SK-N-SH (cell line): ENCODE results near the gene VWC2L. TPM values are rescaled to one million over a fixed set of nuclear protein-coding genes. Genes with fewer than 3 reads are reported as not detected.

Experiments
- CTCF ChIA-PET: fragments of 300-600, 350-600 bp; formaldehyde crosslinking; extraction: SDS; loops from one replicate; lab custom pipeline; 2021; lab: Yijun Ruan, JAX
- POLR2A ChIA-PET: fragments of 350-600 bp; sonication (Branson Sonifier 250); formaldehyde crosslinking; extraction: SDS; loops from one replicate; lab custom pipeline; 2020; ENCODE audit warnings: antibody characterized with exemption, inconsistent platforms; lab: Yijun Ruan, JAX
- DNase-seq: peaks from one replicate; pipeline ENCODE4 v3.0.0; 2012
- H2AFZ ChIP-seq: fragments of 200-600 bp; sonication (generic); 2 replicates; pipeline ENCODE4 v1.8.1; 2016; ENCODE audit warnings: antibody characterized with exemption, mild to moderate bottlenecking, low read depth
- H3F3A ChIP-seq: fragments of 200-600 bp; sonication (generic); replicated peaks from 2 replicates; pipeline ENCODE3; 2016; ENCODE audit warnings: antibody characterized with exemption, mild to moderate bottlenecking; ENCODE audit not compliant: insufficient read depth
- H3K27ac ChIP-seq, 2 experiments: fragments of 200-500 bp in 1 of 2; fragments of 200-600 bp in 1 of 2; sonication (Bioruptor generic) in 1 of 2; sonication (generic), shearing (Covaris generic) in 1 of 2; 2 replicates each; pipeline versions ENCODE4 v1.5.1 to v1.6.1; 2014 to 2016; ENCODE audit warnings: low read depth in 2 of 2, inconsistent platforms in 1 of 2, low read length in 1 of 2, mild to moderate bottlenecking in 1 of 2, mixed read lengths in 1 of 2
- H3K27me3 ChIP-seq: fragments of 200-600 bp; sonication (generic), shearing (Covaris generic); 2 replicates; pipeline ENCODE4 v1.6.1; 2016; ENCODE audit warnings: mixed run types; ENCODE audit not compliant: insufficient read depth
- H3K36me3 ChIP-seq, 2 experiments: fragments of 200-500 bp in 1 of 2; fragments of 200-600 bp in 1 of 2; sonication (Bioruptor generic) in 1 of 2; sonication (generic) in 1 of 2; replicated peaks in 1 of 2; 2 replicates each; pipeline versions ENCODE3 to v1.5.1; 2014 to 2016; ENCODE audit warnings: low read length in 1 of 2, mild to moderate bottlenecking in 1 of 2; ENCODE audit not compliant: insufficient read depth in 2 of 2, control insufficient read depth in 1 of 2
- H3K4me1 ChIP-seq, 2 experiments: fragments of 200-500 bp in 1 of 2; fragments of 200-600 bp in 1 of 2; sonication (Bioruptor generic) in 1 of 2; sonication (generic), shearing (Covaris generic) in 1 of 2; 2 replicates each; pipeline versions ENCODE4 v1.5.1 to v1.6.1; 2014 to 2016; ENCODE audit warnings: low read depth in 1 of 2, low read length in 1 of 2, mixed run types in 1 of 2; ENCODE audit not compliant: insufficient read depth in 2 of 2, control insufficient read depth in 1 of 2
- H3K4me2 ChIP-seq: fragments of 200-600 bp; sonication (generic), shearing (Covaris generic); 2 replicates; pipeline ENCODE4 v1.6.1; 2017; ENCODE audit warnings: mixed run types
- H3K4me3 ChIP-seq, 2 experiments: fragments of 200-500 bp in 1 of 2; fragments of 200-600 bp in 1 of 2; sonication (Bioruptor generic) in 1 of 2; sonication (generic), shearing (Covaris generic) in 1 of 2; 2 replicates each; pipeline versions ENCODE4 v1.5.1 to v1.8.1; 2014 to 2016; ENCODE audit warnings: low read depth in 2 of 2, inconsistent platforms in 1 of 2, low read length in 1 of 2, mild to moderate bottlenecking in 1 of 2, mixed read lengths in 1 of 2, moderate library complexity in 1 of 2
- H3K79me2 ChIP-seq: fragments of 200-600 bp; sonication (generic); 2 replicates; pipeline ENCODE4 v1.8.1; 2017; ENCODE audit warnings: mild to moderate bottlenecking; ENCODE audit not compliant: insufficient read depth
- H3K9ac ChIP-seq: fragments of 200-600 bp; sonication (generic); 2 replicates; pipeline ENCODE4 v1.6.1; 2017; ENCODE audit warnings: mixed run types
- H3K9me2 ChIP-seq: fragments of 200-600 bp; sonication (generic); 2 replicates; pipeline ENCODE4 v1.6.1; 2017; ENCODE audit warnings: mixed run types
- H3K9me3 ChIP-seq: fragments of 200-600 bp; sonication (generic); 2 replicates; pipeline ENCODE4 v1.6.1; 2017; ENCODE audit warnings: mixed run types, mild to moderate bottlenecking, moderate library complexity
- H4K20me1 ChIP-seq: fragments of 200-600 bp; sonication (generic); 2 replicates; pipeline ENCODE4 v1.6.1; 2017; ENCODE audit warnings: mild to moderate bottlenecking, mixed run types; ENCODE audit not compliant: insufficient read depth
- ELF1 ChIP-seq: IDR thresholded peaks from 2 replicates; pipeline ENCODE4 v1.4.0; 2012
- EP300 ChIP-seq, 2 experiments: IDR thresholded peaks; 2 replicates each; pipeline versions ENCODE4 v1.4.0 to v1.6.1; 2012; ENCODE audit warnings: borderline replicate concordance in 1 of 2, low read depth in 1 of 2, low read length in 1 of 2
- FOSL2 ChIP-seq: IDR thresholded peaks from 2 replicates; pipeline ENCODE4 v1.4.0; 2012; ENCODE audit warnings: low read depth, mild to moderate bottlenecking, moderate library complexity, borderline replicate concordance
- FOXJ3 ChIP-seq: sonication (generic); formaldehyde crosslinking; IDR thresholded peaks from 2 replicates; pipeline ENCODE4 v1.5.1; 2020; ENCODE audit warnings: mild to moderate bottlenecking, missing genetic modification reagents
- GABPA ChIP-seq: IDR thresholded peaks from 2 replicates; pipeline ENCODE4 v1.4.0; 2012; ENCODE audit warnings: low read depth, mild to moderate bottlenecking
- GATA2 ChIP-seq: sonication (generic); formaldehyde crosslinking; IDR thresholded peaks from 2 replicates; pipeline ENCODE4 v1.5.0; 2020; ENCODE audit warnings: mild to moderate bottlenecking, missing genetic modification reagents
- JUND ChIP-seq: IDR thresholded peaks from 2 replicates; pipeline ENCODE4 v1.4.0; 2012
- MAX ChIP-seq: IDR thresholded peaks from 2 replicates; pipeline ENCODE4 v1.4.0; 2012; ENCODE audit warnings: low read depth
- MEF2A ChIP-seq: IDR thresholded peaks from 2 replicates; pipeline ENCODE4 v1.4.0; 2012; ENCODE audit warnings: low read depth, borderline replicate concordance
- MXI1 ChIP-seq: IDR thresholded peaks from 2 replicates; pipeline ENCODE4 v1.6.1; 2012; ENCODE audit warnings: mild to moderate bottlenecking, low read depth, low read length, improper control_type of control experiment
- POLR2AphosphoS5 ChIP-seq: IDR thresholded peaks from 2 replicates; pipeline ENCODE4 v1.6.1; 2012; ENCODE audit warnings: low read depth, low read length
- RAD21 ChIP-seq: IDR thresholded peaks from 2 replicates; pipeline ENCODE4 v1.6.1; 2012; ENCODE audit warnings: mild to moderate bottlenecking, low read length
- RCOR1 ChIP-seq: fragments of 150-350 bp; IDR thresholded peaks from 2 replicates; pipeline ENCODE4 v1.6.1; 2017; ENCODE audit warnings: antibody characterized with exemption, low read length
- RFX5 ChIP-seq: IDR thresholded peaks from 2 replicates; pipeline ENCODE4 v1.6.1; 2012; ENCODE audit warnings: mild to moderate bottlenecking, improper control_type of control experiment, low read length
- SIN3A ChIP-seq: IDR thresholded peaks from 2 replicates; pipeline ENCODE4 v1.6.1; 2012; ENCODE audit warnings: low read depth, mild to moderate bottlenecking, low read length, moderate library complexity, borderline replicate concordance
- SMC3 ChIP-seq: IDR thresholded peaks from 2 replicates; pipeline ENCODE4 v1.6.1; 2012; ENCODE audit warnings: low read depth, low read length, improper control_type of control experiment
- TAF1 ChIP-seq: IDR thresholded peaks from 2 replicates; pipeline ENCODE4 v1.6.1; 2012; ENCODE audit warnings: low read depth, mild to moderate bottlenecking, low read length, moderate library complexity, borderline replicate concordance
- TEAD4 ChIP-seq: IDR thresholded peaks from 2 replicates; pipeline ENCODE4 v1.4.0; 2012; ENCODE audit warnings: mild to moderate bottlenecking, borderline replicate concordance; ENCODE audit not compliant: insufficient read depth
- WGBS: methylation state at CpG from one replicate; pipeline ENCODE4 v1.1.6; 2017; ENCODE audit warnings: low lambda C conversion rate; 5-methylcytosine and 5-hydroxymethylcytosine counted together
- polyA plus RNA-seq, 3 experiments: library from polyadenylated mRNA; depleted of rRNA; stranded (reverse); fragments of >200 nt; gene quantifications; 2 replicates each; pipeline ENCODE4 v1.2.3, GENCODE V29; 2012
- TF ChIP-seq, protein P1 (sequence below): fragments of 150-350 bp; IDR thresholded peaks from 2 replicates; pipeline ENCODE4 v1.6.1; 2016; ENCODE audit warnings: mild to moderate bottlenecking, low read depth, low read length

Gene VWC2L
- polyA plus RNA-seq, 1 of the 3 experiments (the other 2 are of a cell fraction): not detected

- no peaks in the 10 kb centered on the region for H3K27me3 ChIP-seq
- TF ChIP-seq ELF1 (no peak), EP300 (IDR thresholded peaks at IDR 0.05; ENCODE audit: borderline replicate concordance in 1 of 2, low read depth in 1 of 2, low read length in 1 of 2) (no peak), POLR2AphosphoS5 (no peak), GATA2 (CRISPR knock-in tag) (no peak)
- TF ChIP-seq, all 33 proteins: peak for 0
- Histone ChIP-seq H3K9ac (no peak overlapping the region), H3K4me3 (no peak overlapping the region), H3K9me2 (no peaks in the 10 kb centered on the region), H3K4me1 (peaks cover 0 to 14% of the 10 kb centered on the region in 2 experiments; a peak in 2 of 4 replicates), H3F3A (no peaks in the 10 kb centered on the region), H2AFZ (no peak overlapping the region), H3K79me2 (no peaks in the 10 kb centered on the region), H4K20me1 (no peaks in the 10 kb centered on the region), H3K36me3 (no peaks in the 10 kb centered on the region), H3K9me3 (no peaks in the 10 kb centered on the region), H3K4me2 (no peak overlapping the region), H3K27ac (no peak overlapping the region)
- WGBS: 58% methylated on average over 4 of the region's 4 CpGs
- ChIA-PET CTCF (interaction anchor here (0.9 to 1.4 kb wide), 2 partner anchors 10 to 23 kb away, joined by 3 to 4 read pairs; no protein-coding TSS in a partner anchor), POLR2A (no interaction called here)
- DNase-seq: no peak
Measured at GRCh38 chr2:214569419-214570035, 158.7 kb downstream of the VWC2L start.

GRCh38 chr2:214574084-214574781, 163.4 kb downstream of the VWC2L start:
- WGBS: 67% methylated on average over 3 of the region's 3 CpGs
- H3K27ac ChIP-seq: no peak overlapping the region
- no peaks in the 10 kb centered on the region for H4K20me1 ChIP-seq
- H3K79me2 ChIP-seq: no peaks in the 10 kb centered on the region
- TF ChIP-seq FOXJ3 (CRISPR knock-in tag) (no peak), SIN3A (no peak), TEAD4 (no peak), MXI1 (no peak), EP300 (IDR thresholded peaks at IDR 0.05; ENCODE audit: borderline replicate concordance in 1 of 2, low read depth in 1 of 2, low read length in 1 of 2) (no peak), GABPA (no peak), POLR2AphosphoS5 (no peak), RFX5 (no peak)
- H3K4me2 ChIP-seq: no peak overlapping the region
- DNase-seq: no peak
- no peaks in the 10 kb centered on the region for H3F3A ChIP-seq
- H3K4me3 ChIP-seq: no peak overlapping the region
- POLR2A ChIA-PET: no interaction called here
- no peak overlapping the region for H2AFZ ChIP-seq
- H3K4me1 ChIP-seq: no peaks in the 10 kb centered on the region; a peak in 1 of 4 replicates
- H3K9ac ChIP-seq: no peak overlapping the region
- H3K9me3 ChIP-seq: no peaks in the 10 kb centered on the region
- no peaks in the 10 kb centered on the region for H3K36me3 ChIP-seq
- H3K27me3 ChIP-seq: no peaks in the 10 kb centered on the region
- CTCF ChIA-PET: interaction anchor here (1.1 kb wide), 1 partner anchor 8 kb away, joined by 3 read pairs; no protein-coding TSS in a partner anchor
- no peaks in the 10 kb centered on the region for H3K9me2 ChIP-seq

- no peak for DNase-seq
- POLR2A ChIA-PET: no interaction called here
- H2AFZ ChIP-seq: no peak overlapping the region
- no peak overlapping the region for H3K4me3 ChIP-seq
- H3F3A ChIP-seq: no peaks in the 10 kb centered on the region
- no peak overlapping the region for H3K9ac ChIP-seq
- CTCF ChIA-PET: interaction anchor here (1.1 kb wide), 1 partner anchor 9 kb away, joined by 3 read pairs; no protein-coding TSS in a partner anchor
- WGBS: 54% methylated on average over 6 of the region's 6 CpGs
- H3K4me2 ChIP-seq: no peak overlapping the region
- no peaks in the 10 kb centered on the region; a peak in 1 of 4 replicates for H3K4me1 ChIP-seq
- no peaks in the 10 kb centered on the region for H3K9me2 ChIP-seq
- no peaks in the 10 kb centered on the region for H3K27me3 ChIP-seq
- H3K79me2 ChIP-seq: no peaks in the 10 kb centered on the region
- no peaks in the 10 kb centered on the region for H4K20me1 ChIP-seq
- no peaks in the 10 kb centered on the region for H3K9me3 ChIP-seq
- no peak overlapping the region for H3K27ac ChIP-seq
- TF ChIP-seq, protein P1, sequence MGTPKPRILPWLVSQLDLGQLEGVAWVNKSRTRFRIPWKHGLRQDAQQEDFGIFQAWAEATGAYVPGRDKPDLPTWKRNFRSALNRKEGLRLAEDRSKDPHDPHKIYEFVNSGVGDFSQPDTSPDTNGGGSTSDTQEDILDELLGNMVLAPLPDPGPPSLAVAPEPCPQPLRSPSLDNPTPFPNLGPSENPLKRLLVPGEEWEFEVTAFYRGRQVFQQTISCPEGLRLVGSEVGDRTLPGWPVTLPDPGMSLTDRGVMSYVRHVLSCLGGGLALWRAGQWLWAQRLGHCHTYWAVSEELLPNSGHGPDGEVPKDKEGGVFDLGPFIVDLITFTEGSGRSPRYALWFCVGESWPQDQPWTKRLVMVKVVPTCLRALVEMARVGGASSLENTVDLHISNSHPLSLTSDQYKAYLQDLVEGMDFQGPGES: no peak
- TF ChIP-seq MEF2A (no peak), RCOR1 (no peak), SMC3 (no peak), JUND (no peak), TAF1 (no peak), ELF1 (no peak), MAX (no peak), RAD21 (no peak), FOSL2 (no peak), POLR2AphosphoS5 (no peak)
- H3K36me3 ChIP-seq: no peaks in the 10 kb centered on the region
Measured at GRCh38 chr2:214575030-214575429, 164.2 kb downstream of the VWC2L start.
